HG02970 (cell line): ENCODE results near the gene RGS3.

Experiments
- ATAC-seq: cut with Tn5 transposase; IDR thresholded peaks from one replicate; pipeline ENCODE4 v1.9.1; 2021; ENCODE audit warnings: mild to moderate bottlenecking, moderate library complexity, moderate number of reproducible peaks; ENCODE audit not compliant: unreplicated experiment, low FRiP score

RGS3 gene

DNA sequence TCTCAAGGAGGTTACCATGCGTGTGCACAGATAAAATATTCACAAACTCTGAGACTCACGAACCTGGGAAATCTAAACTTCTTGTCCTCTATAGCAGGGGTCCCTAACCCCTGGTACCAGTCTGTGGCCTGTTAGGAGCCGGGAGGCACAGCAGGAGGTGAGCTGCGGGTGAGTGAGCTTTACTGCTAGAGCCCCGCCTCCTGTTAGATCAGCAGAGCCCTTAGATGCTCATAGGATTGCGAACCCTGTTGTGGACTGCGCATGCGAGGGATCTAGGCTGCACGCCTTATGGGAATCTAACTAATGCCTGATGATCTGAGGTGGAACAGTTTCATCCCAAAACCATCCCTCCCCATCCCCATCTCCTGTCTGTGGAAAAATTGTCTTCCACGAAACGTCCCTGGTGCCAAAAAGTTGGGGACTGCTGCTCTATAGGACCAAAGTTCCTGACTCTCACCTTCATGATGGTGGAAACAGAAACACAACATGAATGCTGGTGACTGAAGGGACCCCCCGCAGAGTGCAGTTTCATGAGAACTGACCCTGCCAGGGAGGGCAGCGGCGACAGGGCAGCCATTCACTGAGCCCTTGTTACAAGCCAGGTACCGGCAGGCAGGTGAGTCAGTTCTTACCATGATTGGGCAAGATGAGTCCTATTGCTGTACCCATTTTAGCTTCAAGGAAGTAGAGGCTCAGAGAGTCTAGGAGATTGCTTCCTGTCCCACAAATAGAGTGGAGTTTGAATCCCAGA lies 181.9 kb downstream of the RGS3 start:
- no peak for ATAC-seq

DNA sequence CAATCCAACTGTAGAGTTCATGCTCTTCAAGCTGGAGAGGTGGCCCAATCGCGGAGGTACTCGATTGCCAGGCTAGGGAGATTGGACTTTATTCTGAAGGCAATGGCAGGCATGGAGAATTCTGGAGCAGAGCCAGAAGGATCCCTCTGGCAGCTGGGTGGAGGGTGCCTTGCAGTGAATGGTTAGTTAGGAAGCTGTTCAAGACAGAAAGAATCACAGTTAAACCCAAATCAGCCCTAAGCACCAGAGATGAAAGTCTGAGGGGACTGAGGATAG lies 182.4 kb downstream of the RGS3 start:
- ATAC-seq: no peak

DNA sequence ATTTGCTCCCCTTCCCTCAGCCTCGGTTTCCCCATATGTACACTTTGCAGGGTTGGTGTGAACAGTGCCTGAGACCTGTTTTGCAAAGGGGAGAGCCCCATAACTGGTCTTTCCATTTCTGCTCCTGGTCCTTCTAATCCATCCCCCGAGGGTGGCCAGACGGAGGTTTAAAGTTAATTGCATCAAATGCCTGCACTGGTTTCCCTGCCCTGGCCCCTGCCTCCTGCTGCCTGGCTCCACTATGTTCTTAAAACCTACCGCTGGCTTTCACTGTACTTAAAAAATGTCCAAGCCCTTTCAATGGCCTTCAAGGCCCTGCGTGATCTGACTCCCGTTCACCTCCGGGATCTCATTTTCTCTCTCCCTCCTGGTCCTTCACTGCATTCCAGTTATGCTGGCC lies 183.0 kb downstream of the RGS3 start:
- ATAC-seq: no peak
